Loucy (cell line): ENCODE results near the gene DNAJB13.

ENCODE experiments used
- H2AFZ ChIP-seq: fragments of 200-600 bp; sonication (generic); 2 replicates; pipeline ENCODE4 v1.6.0; 2016; ENCODE audit warnings: antibody characterized with exemption, mild to moderate bottlenecking, low read length, moderate library complexity
- H3F3A ChIP-seq: fragments of 200-600 bp; 2 replicates; pipeline ENCODE4 v1.6.0; 2016; ENCODE audit warnings: antibody characterized with exemption, low read depth, mild to moderate bottlenecking
- H3K27me3 ChIP-seq: fragments of 200-600 bp; sonication (generic); 2 replicates; pipeline ENCODE4 v1.6.1; 2014; ENCODE audit warnings: low read length, mild to moderate bottlenecking; ENCODE audit not compliant: insufficient read depth, poor library complexity, severe bottlenecking
- H3K36me3 ChIP-seq: fragments of 200-600 bp; sonication (generic); 2 replicates; pipeline ENCODE4 v1.6.1; 2016; ENCODE audit warnings: low read length; ENCODE audit not compliant: insufficient read depth
- H3K4me1 ChIP-seq: fragments of 200-600 bp; sonication (generic); 2 replicates; pipeline ENCODE4 v1.5.1; 2014; ENCODE audit warnings: low read length, mild to moderate bottlenecking; ENCODE audit not compliant: insufficient read depth, poor library complexity, severe bottlenecking
- H3K4me2 ChIP-seq: fragments of 200-600 bp; sonication (generic); 2 replicates; pipeline ENCODE4 v1.6.0; 2014; ENCODE audit warnings: antibody characterized with exemption, low read length, low read depth, mild to moderate bottlenecking; ENCODE audit not compliant: poor library complexity, severe bottlenecking
- H3K4me3 ChIP-seq: fragments of 200-600 bp; sonication (generic); 2 replicates; pipeline ENCODE4 v1.5.1; 2014; ENCODE audit warnings: low read length, mild to moderate bottlenecking, mixed read lengths; ENCODE audit not compliant: poor library complexity, severe bottlenecking
- H3K79me2 ChIP-seq: fragments of 200-600 bp; sonication (generic); 2 replicates; pipeline ENCODE4 v1.6.1; 2014; ENCODE audit warnings: low read length; ENCODE audit not compliant: insufficient read depth
- H3K9ac ChIP-seq: fragments of 200-600 bp; sonication (generic); 2 replicates; pipeline ENCODE4 v1.6.0; 2014; ENCODE audit warnings: mild to moderate bottlenecking, low read depth, low read length, moderate library complexity; ENCODE audit not compliant: poor library complexity, severe bottlenecking
- H3K9me2 ChIP-seq: fragments of 200-600 bp; sonication (generic); replicated peaks from 2 replicates; pipeline ENCODE4 v1.6.1; 2016; ENCODE audit warnings: low read depth, low read length, mixed read lengths
- H3K9me3 ChIP-seq: fragments of 200-600 bp; sonication (generic); 2 replicates; pipeline ENCODE4 v1.6.1; 2014; ENCODE audit warnings: mild to moderate bottlenecking, antibody characterized with exemption, low read length, low read depth; ENCODE audit not compliant: insufficient read depth
- H4K20me1 ChIP-seq: fragments of 200-600 bp; sonication (generic); 2 replicates; pipeline ENCODE4 v1.6.0; 2014; ENCODE audit warnings: antibody characterized with exemption, low read length, mild to moderate bottlenecking; ENCODE audit not compliant: insufficient read depth, poor library complexity, severe bottlenecking
- CTCF ChIP-seq: fragments of 200-600 bp; sonication (generic); conservative IDR thresholded peaks from 2 replicates; pipeline ENCODE4 v1.5.1; 2014; ENCODE audit warnings: mild to moderate bottlenecking, antibody characterized with exemption, low read length
- EZH2phosphoT487 ChIP-seq: fragments of 200-600 bp; IDR thresholded peaks from 2 replicates; pipeline ENCODE4 v1.6.1; 2018; ENCODE audit warnings: antibody characterized with exemption, mild to moderate bottlenecking, moderate library complexity, borderline replicate concordance

Gene DNAJB13

DNA sequence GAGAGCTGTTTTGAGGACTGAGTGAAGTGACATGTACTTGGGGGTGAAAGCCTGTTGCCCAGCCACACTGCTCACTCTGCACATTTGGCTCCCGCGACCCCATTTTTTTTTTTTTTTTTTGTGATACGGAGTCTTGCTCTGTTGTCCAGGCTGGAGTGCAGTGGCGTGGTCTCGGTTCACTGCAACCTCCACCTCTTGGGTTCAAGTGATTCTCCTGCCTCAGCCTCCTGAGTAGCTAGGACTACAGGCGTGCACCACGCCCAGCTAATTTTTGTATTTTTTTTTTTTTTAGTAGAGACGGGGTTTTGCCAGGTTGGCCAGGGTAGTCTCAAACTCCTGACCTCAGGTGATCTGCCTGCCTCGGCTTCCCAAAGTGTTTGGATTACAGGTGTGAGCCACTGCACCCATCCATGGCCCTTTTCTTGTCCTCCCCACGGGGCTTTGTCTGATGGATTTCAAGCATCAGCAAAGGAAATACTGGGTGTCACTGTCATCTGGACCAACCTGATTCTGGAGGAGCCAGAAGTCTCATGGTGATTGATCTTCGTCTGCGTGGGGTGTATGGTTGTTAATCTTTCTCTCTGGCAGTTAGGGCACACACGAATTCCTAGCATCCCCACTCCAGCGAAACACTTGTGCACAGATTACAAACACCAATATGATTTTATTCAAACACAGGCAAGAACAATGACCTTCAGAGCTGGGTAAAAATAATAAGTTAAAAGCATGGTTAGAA is 61.4 kb downstream of the DNAJB13 start:
- no peaks in the 10 kb centered on the region for H3K79me2 ChIP-seq
- no peaks in the 10 kb centered on the region for H3K9me3 ChIP-seq
- peaks cover 9% of the 10 kb centered on the region; the same call in 1 of the 2 replicates for H3K36me3 ChIP-seq
- no peaks in the 10 kb centered on the region for H3K27me3 ChIP-seq
- H3K4me3 ChIP-seq, result no peak overlapping the region
- no peaks in the 10 kb centered on the region for H3F3A ChIP-seq
- no peak overlapping the region for H3K9ac ChIP-seq
- peaks cover 42% of the 10 kb centered on the region for H3K4me1 ChIP-seq
- peak overlapping the region; percentile 29 for H3K4me2 ChIP-seq
- TF ChIP-seq CTCF (no peak), EZH2phosphoT487 (no peak)
- H4K20me1 ChIP-seq, result no peaks in the 10 kb centered on the region
- no peaks in the 10 kb centered on the region for H3K9me2 ChIP-seq
- H2AFZ ChIP-seq, result no peak overlapping the region

DNA sequence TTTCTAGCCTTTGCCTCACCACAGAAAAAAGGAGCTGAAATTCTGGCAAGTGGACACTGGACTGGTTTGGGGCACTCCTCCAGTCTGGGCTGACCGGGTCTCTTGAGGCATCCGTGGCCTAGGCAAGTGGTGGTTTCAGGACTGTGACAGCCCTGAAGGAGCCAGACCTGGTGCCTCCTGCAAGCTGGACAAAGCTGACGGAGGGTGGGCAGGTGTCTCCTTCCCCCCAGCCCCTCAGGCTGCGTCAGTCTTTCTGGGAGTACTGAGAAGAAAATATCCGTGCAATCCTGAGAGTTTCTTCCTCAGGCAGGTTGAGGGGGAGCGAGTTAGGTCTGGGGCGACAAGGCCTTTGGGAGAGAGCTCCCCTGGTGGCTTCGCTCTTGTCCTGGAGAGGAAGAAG is 62.3 kb downstream of the DNAJB13 start:
- Histone ChIP-seq H2AFZ (no peak overlapping the region), H3F3A (no peaks in the 10 kb centered on the region), H3K4me2 (no peak overlapping the region), H3K9ac (no peak overlapping the region), H3K4me3 (no peak overlapping the region), H4K20me1 (no peaks in the 10 kb centered on the region), H3K9me3 (no peaks in the 10 kb centered on the region), H3K27me3 (no peaks in the 10 kb centered on the region), H3K36me3 (peaks cover 9% of the 10 kb centered on the region; the same call in 1 of the 2 replicates), H3K9me2 (no peaks in the 10 kb centered on the region), H3K4me1 (peaks cover 42% of the 10 kb centered on the region), H3K79me2 (no peaks in the 10 kb centered on the region)
- TF ChIP-seq CTCF (no peak), EZH2phosphoT487 (no peak)

DNA sequence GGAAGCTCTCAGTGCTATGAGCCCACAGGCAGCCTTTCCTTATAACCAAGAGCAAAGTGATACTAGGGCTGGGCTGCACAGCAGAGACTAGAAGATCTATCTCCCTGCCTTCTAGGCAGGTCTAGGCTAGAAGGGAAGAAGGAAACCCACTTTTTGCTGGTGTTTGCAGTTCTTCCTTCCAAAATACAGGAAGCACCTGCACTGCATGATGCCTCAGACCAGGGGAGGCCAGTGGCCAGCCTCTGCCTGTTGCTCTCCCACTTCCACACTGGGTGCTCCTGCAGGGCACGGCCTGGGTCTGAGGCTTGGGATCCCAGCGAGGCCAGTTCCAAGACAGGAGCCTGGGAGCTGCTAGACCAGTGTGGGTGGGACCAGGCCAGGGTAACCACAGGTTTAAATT is 64.1 kb downstream of the DNAJB13 start:
- H3K4me1 ChIP-seq, result peaks cover 56% of the 10 kb centered on the region
- no peaks in the 10 kb centered on the region for H3K79me2 ChIP-seq
- no peak overlapping the region for H3K4me3 ChIP-seq
- H3K9me3 ChIP-seq, result no peaks in the 10 kb centered on the region
- no peak for TF ChIP-seq CTCF
- no peak for TF ChIP-seq EZH2phosphoT487
- H3K27me3 ChIP-seq, result no peaks in the 10 kb centered on the region
- H3K4me2 ChIP-seq, result peak overlapping the region; percentile 55
- H3F3A ChIP-seq, result no peaks in the 10 kb centered on the region
- H3K9me2 ChIP-seq, result no peaks in the 10 kb centered on the region
- H3K9ac ChIP-seq, result peak overlapping the region; percentile 42
- peaks cover 9% of the 10 kb centered on the region; the same call in 1 of the 2 replicates for H3K36me3 ChIP-seq
- no peak overlapping the region for H2AFZ ChIP-seq
- no peaks in the 10 kb centered on the region for H4K20me1 ChIP-seq
